CD4-positive, alpha-beta memory T cell (primary cell): ENCODE results near the gene OAF. TPM values are rescaled to one million over a fixed set of nuclear protein-coding genes. Genes with fewer than 3 reads are reported as not detected.

Experiments used
- CTCF ChIA-PET: fragments of 350-600 bp; sonication (Branson Sonifier 250); formaldehyde crosslinking; loops from one replicate; lab custom pipeline; 2021; ENCODE audit warnings: inconsistent platforms; ENCODE audit not compliant: partially characterized antibody; lab: Charles Lee
- POLR2A ChIA-PET: fragments of 350-600 bp; sonication (Branson Sonifier 250); formaldehyde crosslinking; loops from one replicate; lab custom pipeline; 2021; ENCODE audit not compliant: partially characterized antibody; lab: Charles Lee
- DNase-seq, 5 donors: peaks; one replicate each; pipeline versions ENCODE4 v3.0.0 to v3.0.0-alpha.2; 2020 to 2022; ENCODE audit warnings: mixed read lengths in 1 of 5
- H3K27ac ChIP-seq: one replicate; pipeline ENCODE4 v1.7.0; 2013; ENCODE audit warnings: low read depth, low read length
- H3K27me3 ChIP-seq: 2 replicates; pipeline ENCODE4 v1.7.0; 2013; ENCODE audit warnings: mild to moderate bottlenecking, low read length, moderate library complexity; ENCODE audit not compliant: insufficient read depth
- H3K36me3 ChIP-seq: 2 replicates; pipeline ENCODE4 v1.7.0; 2013; ENCODE audit warnings: mild to moderate bottlenecking, low read length, moderate library complexity; ENCODE audit not compliant: insufficient read depth
- H3K4me1 ChIP-seq: 2 replicates; pipeline ENCODE4 v1.7.0; 2013; ENCODE audit warnings: mild to moderate bottlenecking, low read length, moderate library complexity; ENCODE audit not compliant: insufficient read depth
- H3K4me3 ChIP-seq, 2 donors: one replicate each; pipeline ENCODE4 v1.7.0; 2013; ENCODE audit warnings: low read length in 2 of 2, mild to moderate bottlenecking in 1 of 2
- H3K9me3 ChIP-seq, 2 donors: one replicate each; pipeline ENCODE4 v1.7.0; 2013; ENCODE audit warnings: low read length in 2 of 2, control low read depth in 1 of 2; ENCODE audit not compliant: control insufficient read depth in 1 of 2
- H3K27ac Mint-ChIP-seq, 7 donors: one replicate each; pipeline ENCODE4 v1.8.0; 2020 to 2021; ENCODE audit warnings: mixed read lengths in 7 of 7, mild to moderate bottlenecking in 6 of 7, inconsistent platforms in 3 of 7, moderate library complexity in 3 of 7
- H3K27me3 Mint-ChIP-seq, 2 donors: one replicate each; pipeline ENCODE4 v1.8.0; 2020 to 2021; ENCODE audit warnings: mixed read lengths in 2 of 2
- H3K36me3 Mint-ChIP-seq, 2 donors: one replicate each; pipeline ENCODE4 v1.8.0; 2020 to 2021; ENCODE audit warnings: mixed read lengths in 2 of 2, inconsistent platforms in 1 of 2, mild to moderate bottlenecking in 1 of 2
- H3K4me1 Mint-ChIP-seq, 4 donors: one replicate each; pipeline ENCODE4 v1.8.0; 2020 to 2021; ENCODE audit warnings: mixed read lengths in 4 of 4, mild to moderate bottlenecking in 1 of 4
- H3K4me3 Mint-ChIP-seq, 8 donors: one replicate each; pipeline ENCODE4 v1.8.0; 2020 to 2021; ENCODE audit warnings: mixed read lengths in 8 of 8, mild to moderate bottlenecking in 7 of 8, moderate library complexity in 6 of 8, inconsistent platforms in 3 of 8
- H3K9me3 Mint-ChIP-seq, 8 donors: one replicate each; pipeline ENCODE4 v1.8.0; 2020 to 2021; ENCODE audit warnings: mixed read lengths in 8 of 8, mild to moderate bottlenecking in 5 of 8, inconsistent platforms in 3 of 8, moderate library complexity in 1 of 8
- intact Hi-C: fragments of 100-400 bp; cut with micrococcal nuclease; formaldehyde crosslinking; loops from one replicate; pipeline ENCODE4 v1.15.1; 2023
- polyA plus RNA-seq, 2 donors: library from polyadenylated mRNA; unstranded; fragments of 300-500 nt; fragmentation: Illumina TruSeq; gene quantifications; one replicate each; pipeline ENCODE4 v1.2.3, GENCODE V29; 2021
- total RNA-seq, 2 experiments: library from RNA; stranded (reverse); gene quantifications; one replicate each; pipeline ENCODE4 v1.2.3, GENCODE V29; 2021

The OAF gene
- total RNA-seq (1 to 10 TPM; 1.3 to 1.5 TPM), polyA plus RNA-seq (1 to 10 TPM; 1.8 to 2.6 TPM)

DNA sequence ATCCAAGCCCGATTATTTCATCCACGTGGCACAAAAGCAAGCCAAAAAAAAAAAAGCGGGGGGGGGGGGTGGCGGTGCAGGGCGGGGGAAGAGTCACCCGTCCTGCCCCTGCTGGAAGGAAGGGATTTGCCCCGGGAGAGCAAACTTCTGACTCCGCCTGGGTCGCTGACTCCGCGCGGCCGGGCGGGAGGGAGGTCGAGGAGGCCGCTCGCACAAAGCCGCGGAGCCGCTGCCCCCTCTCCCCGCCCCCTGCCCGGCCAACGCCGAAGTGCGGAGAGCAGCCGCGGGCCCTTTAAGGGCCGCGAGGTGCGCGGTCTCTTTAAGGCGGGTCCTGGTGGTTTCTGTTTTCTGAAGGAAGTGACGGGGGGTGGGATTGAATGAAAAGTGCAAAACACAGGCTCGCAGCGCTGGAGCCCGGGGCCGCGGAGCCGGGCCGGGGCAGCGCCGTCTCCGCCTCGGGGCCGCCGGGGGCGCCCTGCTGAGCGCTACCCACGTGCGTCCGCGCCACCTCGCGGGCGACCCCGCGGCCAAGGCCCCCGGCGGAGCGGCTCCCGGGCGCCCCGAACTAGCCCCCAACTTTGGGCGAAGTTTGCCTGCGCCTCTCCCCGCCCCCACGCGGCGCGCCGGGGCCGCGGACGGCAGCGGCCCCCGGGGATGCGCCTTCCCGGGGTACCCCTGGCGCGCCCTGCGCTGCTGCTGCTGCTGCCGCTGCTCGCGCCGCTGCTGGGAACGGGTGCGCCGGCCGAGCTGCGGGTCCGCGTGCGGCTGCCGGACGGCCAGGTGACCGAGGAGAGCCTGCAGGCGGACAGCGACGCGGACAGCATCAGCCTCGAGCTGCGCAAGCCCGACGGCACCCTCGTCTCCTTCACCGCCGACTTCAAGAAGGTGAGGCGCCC lies at the start of gene OAF:
Gene OAF, plus strand, starts transcription at position 407 of the 896 bp plus-strand sequence. Its CDS starts 248 bp downstream, at position 655.
- Mint-ChIP-seq H3K4me3 (peak within 1 kb of the TSS; percentile 87 to 94 (median 92)), H3K36me3 (peaks cover 0 to 6% of the 10 kb centered on the region in 2 donors), H3K9me3 (no peaks in the 10 kb centered on the region), H3K27me3 (peaks cover 22 to 25% of the 10 kb centered on the region in 2 donors), H3K27ac (peak within 1 kb of the TSS; percentile 26 to 89 (median 76)), H3K4me1 (peaks cover 8 to 14% (median 12%) of the 10 kb centered on the region in 4 donors)
- Histone ChIP-seq H3K27me3 (peaks cover 4% of the 10 kb centered on the region), H3K4me3 (peak within 1 kb of the TSS; percentile 17 to 52), H3K4me1 (peaks cover 12% of the 10 kb centered on the region), H3K9me3 (no peaks in the 10 kb centered on the region), H3K36me3 (no peaks in the 10 kb centered on the region), H3K27ac (no peak within 1 kb of the TSS)
- intact Hi-C loops, result no loop called here
- CTCF ChIA-PET, result no interaction called here
- POLR2A ChIA-PET, result no interaction called here
- DNase-seq, result peak; percentile 56 to 65 (median 59)

- Mint-ChIP-seq H3K27ac (no peak overlapping the region), H3K9me3 (peaks cover 0 to 32% (median 18%) of the 10 kb centered on the region in 8 donors), H3K36me3 (peaks cover 0 to 1% of the 10 kb centered on the region in 2 donors), H3K4me3 (peak overlapping the region in 3 of 8 donors; percentile 17 to 67 (median 57)), H3K27me3 (peaks cover 47 to 50% of the 10 kb centered on the region in 2 donors), H3K4me1 (peaks cover 0 to 7% (median 5%) of the 10 kb centered on the region in 4 donors)
- no peaks in the 10 kb centered on the region for H3K36me3 ChIP-seq
- no peak for DNase-seq
- peaks cover 7% of the 10 kb centered on the region for H3K4me1 ChIP-seq
- no peaks in the 10 kb centered on the region for H3K9me3 ChIP-seq
- H3K27me3 ChIP-seq, result peaks cover 23% of the 10 kb centered on the region
- H3K4me3 ChIP-seq, result no peak overlapping the region
- POLR2A ChIA-PET, result no interaction called here
- intact Hi-C loops, result no loop called here
- no peak overlapping the region for H3K27ac ChIP-seq
- CTCF ChIA-PET, result no interaction called here
Measured at GRCh38 chr11:120167659-120168058, 43.2 kb upstream of the OAF start.

DNA sequence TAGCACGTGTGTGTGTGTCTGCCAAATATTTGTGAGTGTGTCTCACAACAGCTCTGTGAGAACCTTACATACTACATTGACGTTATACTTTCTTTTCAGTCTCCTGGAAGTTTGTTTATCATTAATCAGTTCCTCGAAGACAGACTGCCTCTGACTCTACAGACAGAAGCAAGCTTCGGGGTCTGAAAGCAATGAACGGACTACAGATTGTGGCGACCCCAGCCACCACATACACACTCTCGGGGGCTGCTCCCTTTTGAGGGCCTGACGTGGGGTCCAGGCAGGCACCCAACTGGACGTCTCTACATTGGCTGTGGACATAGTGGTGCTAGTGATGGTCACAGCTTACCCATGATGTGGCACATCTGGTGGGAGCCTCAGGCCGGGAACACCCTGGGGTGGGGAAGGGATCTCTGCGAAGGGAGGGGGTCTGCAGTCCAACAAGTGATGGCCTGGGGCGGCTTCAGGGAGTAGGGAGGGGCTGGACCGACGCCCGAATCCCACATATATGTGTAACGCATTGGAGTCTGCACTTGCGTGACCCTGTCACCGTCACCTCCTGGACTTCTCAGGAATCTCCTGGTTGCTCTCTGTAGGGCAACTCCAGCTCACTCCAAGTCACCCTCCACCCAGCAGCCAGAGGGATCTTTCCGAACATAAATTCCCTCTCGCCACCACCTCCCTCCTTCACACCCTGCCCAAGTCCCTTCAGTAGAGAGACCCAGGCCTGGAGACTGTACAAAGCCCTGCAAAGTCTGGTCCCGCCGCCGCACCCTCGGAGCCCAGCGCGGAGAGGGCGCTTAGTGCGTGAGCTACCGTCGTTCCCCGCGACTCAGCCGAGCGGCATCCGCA lies 42.5 kb upstream of the OAF start:
- no peaks in the 10 kb centered on the region for H3K9me3 ChIP-seq
- Mint-ChIP-seq H3K27me3 (peaks cover 51 to 52% of the 10 kb centered on the region in 2 donors), H3K9me3 (peaks cover 0 to 32% (median 18%) of the 10 kb centered on the region in 8 donors), H3K4me3 (peak overlapping the region; percentile 51 to 81 (median 72)), H3K27ac (no peak overlapping the region), H3K4me1 (peaks cover 0 to 7% (median 5%) of the 10 kb centered on the region in 4 donors), H3K36me3 (peaks cover 0 to 1% of the 10 kb centered on the region in 2 donors)
- H3K27ac ChIP-seq, result no peak overlapping the region
- CTCF ChIA-PET, result interaction anchor here (0.7 to 2.0 kb wide), 4 partner anchors 8 to 134 kb away, joined by 3 to 7 read pairs (median 4); no protein-coding TSS in a partner anchor
- no peaks in the 10 kb centered on the region for H3K36me3 ChIP-seq
- DNase-seq, result no peak
- POLR2A ChIA-PET, result interaction anchor here (0.7 kb wide), 1 partner anchor 61 kb away, joined by 3 read pairs; no protein-coding TSS in a partner anchor
- intact Hi-C loops, result no loop called here
- H3K4me3 ChIP-seq, result peak overlapping the region in 1 of 2 donors; percentile 24
- H3K27me3 ChIP-seq, result peaks cover 23% of the 10 kb centered on the region
- H3K4me1 ChIP-seq, result peaks cover 7% of the 10 kb centered on the region

- Histone ChIP-seq H3K27ac (no peak overlapping the region), H3K9me3 (no peaks in the 10 kb centered on the region), H3K36me3 (no peaks in the 10 kb centered on the region), H3K27me3 (peaks cover 26% of the 10 kb centered on the region), H3K4me1 (peaks cover 7% of the 10 kb centered on the region), H3K4me3 (peak overlapping the region in 1 of 2 donors; percentile 24)
- Mint-ChIP-seq H3K4me3 (peak overlapping the region; percentile 51 to 81 (median 72)), H3K9me3 (peaks cover 0 to 28% (median 18%) of the 10 kb centered on the region in 8 donors), H3K27ac (no peak overlapping the region), H3K36me3 (peaks cover 0 to 1% of the 10 kb centered on the region in 2 donors), H3K4me1 (peaks cover 0 to 7% (median 5%) of the 10 kb centered on the region in 4 donors), H3K27me3 (peaks cover 55 to 59% of the 10 kb centered on the region in 2 donors)
- DNase-seq, result peak in 4 of 5 donors; percentile 38 to 45 (median 41)
- POLR2A ChIA-PET, result interaction anchor here (0.7 kb wide), 1 partner anchor 60 kb away, joined by 3 read pairs; no protein-coding TSS in a partner anchor
- CTCF ChIA-PET, result interaction anchor here (0.7 to 2.0 kb wide), 4 partner anchors 8 to 134 kb away, joined by 3 to 7 read pairs (median 4); no protein-coding TSS in a partner anchor
- intact Hi-C loops, result no loop called here
Measured at GRCh38 chr11:120168960-120169681, 41.7 kb upstream of the OAF start.

DNA sequence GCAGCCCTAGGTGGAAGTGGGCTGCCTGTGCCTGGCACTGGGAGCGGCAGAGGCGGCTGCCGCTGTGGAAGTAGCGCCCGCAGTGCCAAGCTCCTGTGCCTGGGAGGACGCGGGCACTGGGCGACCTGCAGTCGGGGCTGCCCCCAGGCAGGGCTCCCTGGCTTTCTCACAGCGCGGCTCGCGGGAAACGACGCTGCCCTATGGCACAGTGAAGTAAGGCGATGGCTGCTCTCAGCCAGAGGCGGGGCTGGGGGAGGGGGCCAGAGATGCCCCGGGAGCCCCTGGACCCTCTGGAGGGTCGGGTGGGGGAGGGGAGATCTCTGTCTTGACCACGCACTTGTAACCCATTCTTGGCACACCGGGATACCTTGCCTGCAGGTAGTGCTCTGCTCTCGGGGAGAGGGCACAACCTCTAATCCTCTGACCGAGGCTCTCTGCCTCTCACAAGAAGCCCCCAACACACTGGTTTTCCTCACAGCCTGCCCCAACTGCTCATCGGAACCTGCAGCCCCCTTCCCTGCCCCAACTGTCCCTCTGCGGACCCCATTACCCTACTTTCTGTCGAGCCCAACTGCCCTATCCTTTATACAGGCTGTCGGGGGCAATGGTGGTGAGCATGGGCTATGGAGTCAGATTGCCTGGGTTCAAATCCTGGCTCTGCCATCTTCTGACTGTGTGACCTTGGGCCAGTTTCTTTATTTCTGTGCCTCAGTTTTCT lies 40.7 kb upstream of the OAF start:
- no peak overlapping the region for H3K4me3 Mint-ChIP-seq
- H3K9me3 Mint-ChIP-seq, result peaks cover 0 to 21% (median 12%) of the 10 kb centered on the region in 8 donors
- ChIA-PET CTCF (interaction anchor here (1.0 to 2.0 kb wide), 4 partner anchors 9 to 133 kb away, joined by 3 to 7 read pairs (median 4); no protein-coding TSS in a partner anchor), POLR2A (no interaction called here)
- Histone ChIP-seq H3K27ac (no peak overlapping the region), H3K27me3 (peaks cover 26% of the 10 kb centered on the region), H3K9me3 (no peaks in the 10 kb centered on the region), H3K4me3 (no peak overlapping the region), H3K36me3 (no peaks in the 10 kb centered on the region), H3K4me1 (peaks cover 7% of the 10 kb centered on the region)
- no peaks in the 10 kb centered on the region for H3K36me3 Mint-ChIP-seq
- H3K27ac Mint-ChIP-seq, result no peak overlapping the region
- DNase-seq, result no peak
- peaks cover 0 to 7% (median 5%) of the 10 kb centered on the region in 4 donors for H3K4me1 Mint-ChIP-seq
- H3K27me3 Mint-ChIP-seq, result peaks cover 55 to 60% of the 10 kb centered on the region in 2 donors
- intact Hi-C loops, result loop anchor here (5.0 kb wide), 1 partner anchor 517 kb away; no protein-coding TSS in a partner anchor
